Skeletal muscle tissue (tissue), 4 donors: ENCODE measurements around the gene TARS1. TPM values are rescaled to one million over a fixed set of nuclear protein-coding genes. Genes with fewer than 3 reads are reported as not detected.
"Not testable (repeated sequence)": the region's sequence is repeated elsewhere in the genome, so short reads cannot be mapped to it uniquely, and the experiment has no call there.

Experiments
- H3K27ac ChIP-seq: one replicate; pipeline ENCODE4 v1.7.0; 2013; ENCODE audit warnings: mild to moderate bottlenecking, low read depth, low read length, inconsistent platforms
- H3K27me3 ChIP-seq, 3 donors: one replicate each; pipeline ENCODE4 v1.7.0; 2013; ENCODE audit warnings: low read length in 3 of 3; ENCODE audit not compliant: control insufficient read depth in 3 of 3, insufficient read depth in 3 of 3
- H3K36me3 ChIP-seq, 3 donors: one replicate each; pipeline ENCODE4 v1.7.0; 2013; ENCODE audit warnings: low read length in 3 of 3; ENCODE audit not compliant: control insufficient read depth in 3 of 3, insufficient read depth in 3 of 3
- H3K4me1 ChIP-seq, 3 donors: one replicate each; pipeline ENCODE4 v1.7.0; 2013; ENCODE audit warnings: low read length in 3 of 3, mild to moderate bottlenecking in 3 of 3; ENCODE audit not compliant: control insufficient read depth in 3 of 3, insufficient read depth in 3 of 3
- H3K4me3 ChIP-seq, 3 donors: one replicate each; pipeline ENCODE4 v1.7.0; 2013; ENCODE audit warnings: low read length in 3 of 3
- H3K9ac ChIP-seq, 3 donors: one replicate each; pipeline ENCODE4 v1.7.0; 2013; ENCODE audit warnings: low read length in 3 of 3, mild to moderate bottlenecking in 3 of 3, moderate library complexity in 2 of 3, low read depth in 1 of 3
- H3K9me3 ChIP-seq, 3 donors: one replicate each; pipeline ENCODE4 v1.7.0; 2013; ENCODE audit warnings: low read length in 3 of 3; ENCODE audit not compliant: control insufficient read depth in 3 of 3
- total RNA-seq: library from RNA; depleted of rRNA; stranded (reverse); fragments of >200 nt; gene quantifications from one replicate; pipeline ENCODE4 v1.2.3, GENCODE V29; 2014
- donor health status: Osteomylitis.

TARS1 gene
- total RNA-seq, 1 donor from 2014 or later = 84.0 TPM

- H3K9ac ChIP-seq = no peak overlapping the region
- no peak overlapping the region for H3K27ac ChIP-seq
- H3K4me3 ChIP-seq = no peak overlapping the region
- no peaks in the 10 kb centered on the region for H3K9me3 ChIP-seq
- H3K4me1 ChIP-seq = no peaks in the 10 kb centered on the region
- H3K36me3 ChIP-seq = no peaks in the 10 kb centered on the region
- no peaks in the 10 kb centered on the region for H3K27me3 ChIP-seq
These were observed 24.9 kb upstream of the TARS1 start for GRCh38 chr5:33415811-33416354.

DNA sequence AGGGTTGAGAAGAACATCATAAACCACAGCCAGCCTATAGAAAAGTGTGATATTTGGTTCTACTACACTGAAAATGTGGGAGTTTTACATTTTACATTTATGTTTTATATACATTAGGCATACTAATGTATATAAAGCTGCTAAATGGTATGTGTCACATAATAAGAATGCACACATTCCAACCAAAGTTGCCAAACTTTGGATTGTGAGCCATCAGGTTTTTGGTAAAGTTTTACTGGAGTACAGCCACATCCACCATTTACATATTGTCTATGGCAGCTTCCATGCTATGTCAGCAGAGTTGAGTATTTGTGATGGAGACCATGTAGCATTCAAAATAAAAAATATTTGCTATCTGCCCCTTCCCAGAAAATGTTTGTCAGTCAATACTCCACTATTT lies 23.1 kb upstream of the TARS1 start:
- Histone ChIP-seq H3K9ac (no peak overlapping the region), H3K27ac (no peak overlapping the region), H3K27me3 (no peaks in the 10 kb centered on the region), H3K9me3 (no peaks in the 10 kb centered on the region), H3K4me3 (no peak overlapping the region), H3K36me3 (no peaks in the 10 kb centered on the region), H3K4me1 (no peaks in the 10 kb centered on the region)

GRCh38 chr5:33420946-33421345 lies 19.8 kb upstream of the TARS1 start:
- Histone ChIP-seq H3K4me3 (no peak overlapping the region), H3K9ac (no peak overlapping the region), H3K36me3 (no peaks in the 10 kb centered on the region), H3K27ac (no peak overlapping the region), H3K27me3 (no peaks in the 10 kb centered on the region), H3K9me3 (no peaks in the 10 kb centered on the region), H3K4me1 (no peaks in the 10 kb centered on the region)

DNA sequence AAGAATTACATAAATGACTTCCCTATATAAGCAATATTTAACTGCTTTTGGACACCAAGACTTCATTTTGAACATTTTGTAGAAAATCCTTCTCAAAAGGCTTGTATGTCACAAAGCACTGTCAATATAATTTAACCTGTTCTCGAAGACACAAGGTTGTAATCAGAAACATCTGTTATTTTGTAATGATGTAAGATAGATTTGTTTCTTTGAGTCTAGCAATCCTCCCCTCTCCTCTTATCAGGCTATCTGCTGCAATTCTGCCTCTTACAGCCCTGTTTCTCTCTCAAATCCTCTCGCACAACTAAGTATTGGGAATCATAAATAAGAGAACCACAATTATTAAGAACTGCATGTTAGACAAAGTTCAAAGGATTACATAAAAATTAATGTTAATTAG lies 18.6 kb upstream of the TARS1 start:
- Histone ChIP-seq H3K4me3 (no peak overlapping the region), H3K27ac (no peak overlapping the region), H3K9ac (no peak overlapping the region), H3K4me1 (no peaks in the 10 kb centered on the region), H3K36me3 (no peaks in the 10 kb centered on the region), H3K9me3 (no peaks in the 10 kb centered on the region), H3K27me3 (no peaks in the 10 kb centered on the region)

DNA sequence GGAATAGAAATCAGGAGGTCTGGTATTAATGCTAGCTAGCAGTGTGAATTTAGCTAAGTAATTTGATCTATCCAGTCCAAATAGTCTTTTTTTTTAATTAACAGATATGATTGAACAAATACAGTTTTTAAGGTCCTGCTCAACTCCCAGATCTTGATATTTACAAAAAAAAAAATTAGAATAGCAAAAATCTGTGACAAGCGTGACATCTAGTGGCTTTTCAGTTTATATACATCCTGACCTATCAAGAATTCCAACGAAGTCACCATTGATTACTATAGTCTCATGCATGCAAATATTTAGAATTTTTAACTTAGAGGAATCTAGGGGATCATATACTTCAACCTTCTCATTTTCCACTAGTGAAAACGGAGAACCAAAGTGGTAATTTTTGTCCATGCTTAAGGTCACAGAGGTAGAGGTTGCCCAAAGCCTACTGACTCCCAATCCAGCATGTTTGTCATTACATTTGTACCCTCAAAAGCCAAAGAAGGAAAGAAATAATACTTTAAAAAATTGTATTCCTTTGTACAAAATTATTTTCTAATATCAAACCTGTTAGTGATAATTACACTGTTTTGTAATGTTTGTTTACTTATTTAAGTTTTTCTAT lies 17.6 kb upstream of the TARS1 start:
- Histone ChIP-seq H3K27ac (no peak overlapping the region), H3K4me1 (no peaks in the 10 kb centered on the region), H3K4me3 (no peak overlapping the region), H3K27me3 (no peaks in the 10 kb centered on the region), H3K9me3 (no peaks in the 10 kb centered on the region), H3K9ac (no peak overlapping the region), H3K36me3 (no peaks in the 10 kb centered on the region)

- Histone ChIP-seq H3K4me1 (no peaks in the 10 kb centered on the region), H3K9ac (no peak overlapping the region), H3K27me3 (peaks cover 0 to 2% (median 0%) of the 10 kb centered on the region in 3 donors), H3K27ac (no peak overlapping the region), H3K36me3 (no peaks in the 10 kb centered on the region), H3K4me3 (no peak overlapping the region), H3K9me3 (no peaks in the 10 kb centered on the region)
These were observed 15.5 kb upstream of the TARS1 start for GRCh38 chr5:33425314-33425713.

- H3K4me1 ChIP-seq = no peaks in the 10 kb centered on the region
- H3K9me3 ChIP-seq = no peaks in the 10 kb centered on the region
- no peak overlapping the region for H3K9ac ChIP-seq
- no peak overlapping the region for H3K27ac ChIP-seq
- H3K27me3 ChIP-seq = peaks cover 0 to 2% (median 0%) of the 10 kb centered on the region in 3 donors
- H3K36me3 ChIP-seq = no peaks in the 10 kb centered on the region
- H3K4me3 ChIP-seq = no peak overlapping the region
These were observed 9.8 kb upstream of the TARS1 start for GRCh38 chr5:33430983-33431382.

- Histone ChIP-seq H3K9ac (no peak overlapping the region), H3K9me3 (no peaks in the 10 kb centered on the region), H3K36me3 (no peaks in the 10 kb centered on the region), H3K4me1 (no peaks in the 10 kb centered on the region), H3K27ac (no peak overlapping the region), H3K27me3 (peaks cover 0 to 2% (median 0%) of the 10 kb centered on the region in 3 donors), H3K4me3 (no peak overlapping the region)
These were observed 8.1 kb upstream of the TARS1 start for GRCh38 chr5:33432656-33433055.

DNA sequence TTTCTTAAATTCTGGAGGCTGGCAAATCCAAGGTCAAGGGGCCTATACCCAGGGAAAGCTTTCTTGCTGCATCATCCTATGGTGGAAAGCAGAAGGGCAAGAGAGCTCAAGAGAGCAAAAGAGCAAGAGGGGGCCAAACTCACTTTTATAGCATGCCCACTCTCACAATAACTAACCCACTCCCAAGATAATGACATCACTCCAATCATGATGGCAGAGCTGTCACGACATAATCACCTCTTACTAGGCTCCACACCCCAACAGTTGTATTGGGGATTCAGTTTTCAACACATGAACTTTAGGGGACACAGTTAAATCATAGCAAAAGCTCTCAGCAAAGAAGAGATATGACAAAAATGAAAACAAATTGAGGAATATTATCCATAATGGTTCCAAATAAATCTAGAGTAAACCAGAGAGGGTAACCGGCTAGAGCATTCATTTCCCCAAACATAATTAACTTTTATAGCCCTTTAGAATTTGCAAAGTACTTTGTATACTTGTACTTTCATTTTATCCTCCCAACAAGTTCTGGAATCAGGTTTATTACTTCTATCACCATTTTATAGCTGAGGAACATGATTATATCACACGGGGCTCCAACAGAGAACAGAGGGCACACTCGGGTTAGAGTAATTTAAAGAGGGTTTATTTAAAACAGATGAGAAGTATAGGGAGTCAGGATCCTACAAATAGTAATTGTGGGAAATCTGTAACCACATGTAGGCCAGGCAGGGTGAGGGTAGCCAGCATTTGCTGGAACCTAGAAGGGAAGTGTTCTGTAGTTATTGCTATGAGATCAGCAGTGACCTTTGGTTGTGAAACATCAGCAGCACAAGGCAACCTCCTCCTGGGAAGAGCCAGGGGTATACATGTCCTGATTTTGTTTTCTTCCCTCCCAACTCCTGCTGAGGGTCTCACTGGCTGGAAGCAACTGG lies 7.2 kb upstream of the TARS1 start:
- Histone ChIP-seq H3K4me1 (no peaks in the 10 kb centered on the region), H3K27ac (no peak overlapping the region), H3K9me3 (no peaks in the 10 kb centered on the region), H3K4me3 (no peak overlapping the region), H3K9ac (no peak overlapping the region), H3K36me3 (no peaks in the 10 kb centered on the region), H3K27me3 (peaks cover 0 to under 1% (median 0%) of the 10 kb centered on the region in 3 donors)

DNA sequence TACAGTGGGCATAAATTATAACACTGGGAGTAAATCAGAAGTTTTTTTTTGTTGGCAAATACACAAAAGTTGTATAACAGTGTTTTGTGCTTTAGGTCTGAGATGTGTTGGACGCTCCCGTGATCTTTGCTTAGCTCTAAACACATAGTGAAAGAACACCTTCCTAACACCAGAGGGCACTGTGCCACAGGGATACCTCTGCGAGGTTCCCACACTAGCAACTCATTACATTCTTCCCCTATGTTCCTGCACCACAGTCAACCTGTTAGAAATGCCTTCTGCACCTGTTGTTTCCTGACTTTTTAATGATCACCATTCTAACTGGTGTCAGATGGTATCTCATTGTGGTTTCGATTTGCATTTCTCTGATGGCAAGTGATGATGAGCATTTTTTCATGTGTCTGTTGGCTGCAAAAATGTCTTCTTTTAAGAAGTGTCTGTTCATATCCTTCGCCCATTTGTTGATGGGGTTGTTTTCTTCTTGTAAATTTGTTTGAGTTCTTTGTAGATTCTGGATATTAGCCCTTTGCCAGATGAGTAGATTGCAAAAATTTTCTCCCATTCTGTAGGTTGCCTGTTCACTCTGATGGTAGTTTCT lies 4.8 kb upstream of the TARS1 start:
- not testable (repeated sequence) for H3K9ac ChIP-seq, H3K9me3 ChIP-seq, H3K4me3 ChIP-seq, H3K36me3 ChIP-seq, H3K27ac ChIP-seq, H3K27me3 ChIP-seq, H3K4me1 ChIP-seq
